GM23338 (cell line): ENCODE data around the gene PTPRN2. TPM values are rescaled to one million over a fixed set of nuclear protein-coding genes. Genes with fewer than 3 reads are reported as not detected.

Source experiments
- ATAC-seq: fragments of 200-7000 bp; cut with Tn5 transposase; 3 replicates; pipeline ENCODE4 v1.9.1; 2020
- DNase-seq: peaks from one replicate; pipeline ENCODE4 v3.0.0-alpha.2; 2015; ENCODE audit warnings: low spot score
- H2AFZ ChIP-seq: fragments of 200-600 bp; sonication (generic); 2 replicates; pipeline ENCODE4 v1.8.0; 2016; ENCODE audit warnings: antibody characterized with exemption, mild to moderate bottlenecking, moderate library complexity
- H3F3A ChIP-seq: fragments of 200-600 bp; sonication (generic); replicated peaks from 2 replicates; pipeline ENCODE4 v1.8.0; 2017; ENCODE audit warnings: antibody characterized with exemption, mixed run types, low read depth
- H3K27ac ChIP-seq: fragments of 200-600 bp; sonication (generic); 2 replicates; pipeline ENCODE4 v1.6.1; 2016; ENCODE audit warnings: low read depth
- H3K27me3 ChIP-seq: fragments of 200-600 bp; sonication (generic); 2 replicates; pipeline ENCODE4 v1.8.0; 2016; ENCODE audit warnings: mild to moderate bottlenecking, mixed run types, moderate library complexity; ENCODE audit not compliant: insufficient read depth
- H3K36me3 ChIP-seq: fragments of 200-600 bp; sonication (generic); 2 replicates; pipeline ENCODE4 v1.8.0; 2016; ENCODE audit warnings: mild to moderate bottlenecking; ENCODE audit not compliant: insufficient read depth
- H3K4me1 ChIP-seq: fragments of 200-600 bp; sonication (generic); 2 replicates; pipeline ENCODE4 v1.8.0; 2016; ENCODE audit warnings: mild to moderate bottlenecking, moderate library complexity; ENCODE audit not compliant: insufficient read depth
- H3K4me2 ChIP-seq: fragments of 200-600 bp; sonication (generic); 2 replicates; pipeline ENCODE4 v1.7.1; 2017; ENCODE audit warnings: mixed run types
- H3K4me3 ChIP-seq: fragments of 200-600 bp; sonication (generic); 2 replicates; pipeline ENCODE4 v1.6.1; 2016; ENCODE audit warnings: mixed run types
- H3K79me2 ChIP-seq: fragments of 200-600 bp; sonication (generic); replicated peaks from 2 replicates; pipeline ENCODE4 v1.8.0; 2017; ENCODE audit warnings: mild to moderate bottlenecking; ENCODE audit not compliant: insufficient read depth
- H3K9me2 ChIP-seq: fragments of 200-600 bp; sonication (generic); 2 replicates; pipeline ENCODE4 v1.8.0; 2017; ENCODE audit not compliant: insufficient read depth
- H4K20me1 ChIP-seq: fragments of 200-600 bp; sonication (generic); replicated peaks from 2 replicates; pipeline ENCODE4 v1.8.0; 2017; ENCODE audit warnings: mild to moderate bottlenecking; ENCODE audit not compliant: insufficient read depth
- H3K27ac Mint-ChIP-seq: 2 replicates; pipeline ENCODE4 v1.8.0; 2020; ENCODE audit warnings: inconsistent platforms, mild to moderate bottlenecking, moderate library complexity, mixed read lengths
- H3K27me3 Mint-ChIP-seq: 3 replicates; pipeline ENCODE4 v1.8.0; 2022; ENCODE audit warnings: low read depth, mild to moderate bottlenecking, moderate library complexity, mixed read lengths, inconsistent platforms; ENCODE audit not compliant: insufficient read depth, poor library complexity
- H3K36me3 Mint-ChIP-seq: 3 replicates; pipeline ENCODE4 v1.8.0; 2021; ENCODE audit warnings: low read depth, mild to moderate bottlenecking, inconsistent platforms, moderate library complexity, mixed read lengths
- H3K4me1 Mint-ChIP-seq: 3 replicates; pipeline ENCODE4 v1.8.0; 2020; ENCODE audit warnings: mild to moderate bottlenecking, inconsistent platforms, mixed read lengths
- H3K4me3 Mint-ChIP-seq: 3 replicates; pipeline ENCODE4 v1.8.0; 2021; ENCODE audit warnings: moderate library complexity, mild to moderate bottlenecking, inconsistent platforms, mixed read lengths
- H3K9me3 Mint-ChIP-seq: 3 replicates; pipeline ENCODE4 v1.8.0; 2020; ENCODE audit warnings: moderate library complexity, mild to moderate bottlenecking, inconsistent platforms, mixed read lengths
- CTCF ChIP-seq, 2 experiments: fragments of 200-600 bp in 1 of 2; sonication (generic) in 1 of 2; conservative IDR thresholded peaks; 2 replicates each; pipeline versions ENCODE4 v1.5.1 to v1.6.1; 2016 to 2017; ENCODE audit warnings: antibody characterized with exemption in 2 of 2, low read depth in 2 of 2, mild to moderate bottlenecking in 2 of 2, moderate library complexity in 1 of 2
- ETS1 ChIP-seq: IDR thresholded peaks from 2 replicates; pipeline ENCODE4 v1.6.1; 2016; ENCODE audit warnings: antibody characterized with exemption
- EZH2 ChIP-seq: fragments of 200-600 bp; sonication (generic); IDR thresholded peaks from one replicate; pipeline ENCODE4 v1.8.0; 2017; ENCODE audit warnings: antibody characterized with exemption, mild to moderate bottlenecking, low read depth; ENCODE audit not compliant: unreplicated experiment
- EZH2phosphoT487 ChIP-seq: fragments of 200-600 bp; sonication (generic); IDR thresholded peaks from one replicate; pipeline ENCODE4 v1.8.1; 2018; ENCODE audit warnings: antibody characterized with exemption; ENCODE audit not compliant: unreplicated experiment
- JUNB ChIP-seq: IDR thresholded peaks from one replicate; pipeline ENCODE4 v1.6.1; 2016; ENCODE audit warnings: antibody characterized with exemption; ENCODE audit not compliant: unreplicated experiment
- NANOG ChIP-seq: IDR thresholded peaks from 2 replicates; pipeline ENCODE4 v1.6.1; 2016; ENCODE audit warnings: antibody characterized with exemption, borderline replicate concordance
- REST ChIP-seq: IDR thresholded peaks from one replicate; pipeline ENCODE4 v1.6.1; 2018; ENCODE audit warnings: antibody characterized with exemption; ENCODE audit not compliant: unreplicated experiment
- STAT1 ChIP-seq: IDR thresholded peaks from one replicate; pipeline ENCODE4 v1.6.1; 2016; ENCODE audit warnings: antibody characterized with exemption; ENCODE audit not compliant: unreplicated experiment
- ZNF114 ChIP-seq: fragments of 250-450 bp; sonication (Bioruptor Pico); IDR thresholded peaks from 2 replicates; pipeline ENCODE4 v1.5.0; 2020; ENCODE audit warnings: mild to moderate bottlenecking, moderate library complexity
- ZNF331 ChIP-seq: fragments of 250-450 bp; sonication (Bioruptor Pico); IDR thresholded peaks from 2 replicates; pipeline ENCODE4 v1.5.0; 2020; ENCODE audit warnings: low read depth, mild to moderate bottlenecking, moderate library complexity
- ZNF462 ChIP-seq: fragments of 250-450 bp; sonication (Bioruptor Pico); IDR thresholded peaks from 2 replicates; pipeline ENCODE4 v1.5.0; 2020; ENCODE audit warnings: mild to moderate bottlenecking, moderate library complexity
- polyA plus RNA-seq: library from polyadenylated mRNA; unstranded; fragments of >200 nt; fragmentation: Nextera tagmentation; extraction: Ambion mirVana; gene quantifications from 2 replicates; pipeline ENCODE4 v1.2.1, GENCODE V29; 2016
- total RNA-seq: library from RNA; depleted of rRNA; stranded (reverse); fragments of >200 nt; shearing (Covaris generic); gene quantifications from 2 replicates; pipeline ENCODE4 v1.2.3, GENCODE V29; 2014

PTPRN2 gene
- total and polyA plus RNA-seq, 2 experiments from 2014 or later, result 0.87 to 4.0 TPM

GRCh38 chr7:157943561-157943960, 644.1 kb downstream of the PTPRN2 start:
- Mint-ChIP-seq H3K36me3 (peaks cover 70% of the 10 kb centered on the region), H3K27ac (no peak overlapping the region), H3K27me3 (peaks cover 10% of the 10 kb centered on the region), H3K4me3 (no peak overlapping the region), H3K9me3 (peaks cover 97% of the 10 kb centered on the region), H3K4me1 (no peaks in the 10 kb centered on the region)
- no peak for ATAC-seq
- Histone ChIP-seq H3K79me2 (no peaks in the 10 kb centered on the region), H3K36me3 (no peaks in the 10 kb centered on the region), H3K4me3 (no peak overlapping the region), H4K20me1 (no peaks in the 10 kb centered on the region), H3K27ac (no peak overlapping the region), H3K4me1 (no peaks in the 10 kb centered on the region), H3K4me2 (no peak overlapping the region), H3K9me2 (no peaks in the 10 kb centered on the region), H3F3A (no peaks in the 10 kb centered on the region), H2AFZ (no peak overlapping the region), H3K27me3 (no peaks in the 10 kb centered on the region)
- TF ChIP-seq JUNB (no peak), EZH2 (no peak), ZNF331 (no peak), STAT1 (no peak), EZH2phosphoT487 (no peak), REST (no peak)
- DNase-seq, result no peak

- H3F3A ChIP-seq, result no peaks in the 10 kb centered on the region
- TF ChIP-seq ETS1 (no peak), ZNF462 (CRISPR knock-in tag) (no peak), NANOG (no peak), ZNF114 (CRISPR knock-in tag) (no peak), CTCF (conservative IDR thresholded peaks at IDR 0.05; ENCODE audit: low read depth in 2 of 2) (no peak), ZNF331 (no peak)
Observed at GRCh38 chr7:157941210-157941609, 646.4 kb downstream of the PTPRN2 start.

More at GRCh38 chr7:157941210-157941609, 646.4 kb downstream of the PTPRN2 start:
- Mint-ChIP-seq H3K4me1 (no peaks in the 10 kb centered on the region), H3K27me3 (peaks cover 13% of the 10 kb centered on the region), H3K4me3 (no peak overlapping the region), H3K27ac (no peak overlapping the region), H3K36me3 (peaks cover 68% of the 10 kb centered on the region), H3K9me3 (peaks cover 97% of the 10 kb centered on the region)
- H3K79me2 ChIP-seq, result no peaks in the 10 kb centered on the region
- ATAC-seq, result no peak
- H3K4me3 ChIP-seq, result no peak overlapping the region
- no peak for DNase-seq
- H4K20me1 ChIP-seq, result no peaks in the 10 kb centered on the region
- H3K4me2 ChIP-seq, result no peak overlapping the region
- H3K27me3 ChIP-seq, result no peaks in the 10 kb centered on the region
- H3K36me3 ChIP-seq, result no peaks in the 10 kb centered on the region
- no peak overlapping the region for H2AFZ ChIP-seq
- no peaks in the 10 kb centered on the region for H3K9me2 ChIP-seq
- no peaks in the 10 kb centered on the region for H3K4me1 ChIP-seq
- H3K27ac ChIP-seq, result no peak overlapping the region
